ENCODE results near the gene GDPD5. TPM values are rescaled to one million over a fixed set of nuclear protein-coding genes. Genes with fewer than 3 reads are reported as not detected.

The GDPD5 gene
- total RNA-seq, 1 experiment from 2014 or later = 7.8 TPM

DNA sequence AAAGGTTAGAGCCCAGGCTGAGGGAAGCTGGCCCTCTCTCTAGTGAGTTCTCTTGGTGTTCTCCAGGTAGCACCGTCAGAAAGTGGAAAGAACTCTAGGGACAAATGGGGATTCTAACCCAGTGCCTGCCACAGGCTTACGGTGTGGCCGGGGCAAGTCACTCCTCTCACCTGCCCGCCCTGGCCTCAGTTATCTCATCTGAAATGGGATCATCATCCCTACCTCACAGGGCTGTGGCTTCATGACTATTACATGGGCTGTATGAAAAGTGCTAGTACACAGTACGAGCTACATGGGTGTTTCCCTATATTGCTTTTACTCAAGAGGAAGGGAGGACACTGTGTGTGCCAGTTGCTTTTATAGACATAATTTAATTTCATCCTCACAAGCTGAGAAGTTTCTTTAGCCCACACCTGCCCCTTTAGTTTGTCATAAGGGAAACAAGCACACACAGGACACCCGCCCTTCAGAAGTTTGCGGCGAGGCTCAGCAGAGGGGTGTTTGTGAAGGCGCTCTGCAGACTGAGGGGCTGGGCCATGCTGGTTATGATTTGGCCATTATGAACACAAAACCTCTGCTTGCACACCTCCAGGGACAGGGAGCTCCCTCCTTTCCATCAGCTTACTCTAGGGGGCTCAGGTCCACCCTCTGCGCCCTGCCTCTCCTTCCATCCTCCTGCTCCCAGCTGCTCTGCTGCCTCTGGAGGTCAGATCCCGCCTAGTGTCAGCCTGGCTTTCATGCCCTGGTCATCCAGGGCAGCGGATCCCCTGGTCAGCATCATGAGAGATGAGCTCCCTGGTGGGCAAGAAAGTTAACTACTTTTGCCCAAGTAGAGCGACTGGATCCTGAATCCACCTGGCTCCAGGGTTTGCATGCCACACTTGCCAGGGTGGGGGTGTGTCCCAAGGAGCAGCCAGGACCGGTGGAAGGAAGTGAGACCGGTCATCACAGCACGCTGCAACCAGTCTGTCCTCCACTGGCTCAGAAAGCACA, 93.9 kb downstream of the GDPD5 start:
- Histone ChIP-seq H2AK5ac (ENCODE audit: insufficient read length, low read length) (no peak overlapping the region), H3K18ac (ENCODE audit: insufficient read length, low read depth, low read length) (no peak overlapping the region), H4K8ac (replicated peaks; ENCODE audit: insufficient read length, low read depth, low read length) (no peak overlapping the region), H3K4ac (ENCODE audit: low read depth, low read length) (no peak overlapping the region), H2BK120ac (ENCODE audit: low read depth, low read length, poor library complexity, severe bottlenecking) (no peak overlapping the region), H3K79me2 (ENCODE audit: insufficient read depth, low read length) (no peaks in the 10 kb centered on the region), H3K27me3 (ENCODE audit: insufficient read depth, low read length) (peaks cover 41% of the 10 kb centered on the region), H3K9ac (ENCODE audit: extremely low read depth, insufficient read length, low read length) (no peak overlapping the region), H3K4me1 (ENCODE audit: insufficient read depth, low read length) (peaks cover 3% of the 10 kb centered on the region; the same call in 1 of the 2 replicates), H2AFZ (ENCODE audit: low read length) (no peak overlapping the region), H3T11ph (ENCODE audit: low read length) (no peak overlapping the region), H3K79me1 (ENCODE audit: insufficient read depth, low read depth, low read length, poor library complexity, severe bottlenecking) (no peaks in the 10 kb centered on the region), H3K23me2 (ENCODE audit: insufficient read length, low read depth, low read length, poor library complexity, severe bottlenecking) (peaks cover 6% of the 10 kb centered on the region), H3K56ac (ENCODE audit: insufficient read length, low read depth, low read length) (no peak overlapping the region), H3K4me2 (ENCODE audit: insufficient read depth, insufficient read length, low read length) (peak overlapping the region; percentile 25), H3K9me3 (ENCODE audit: control insufficient read depth, low read depth, low read length) (peaks cover 10% of the 10 kb centered on the region), H2BK5ac (ENCODE audit: insufficient read length, low read length) (no peak overlapping the region), H3K14ac (ENCODE audit: insufficient read depth, low read length) (no peak overlapping the region), H2BK20ac (ENCODE audit: low read depth, low read length, poor library complexity, severe bottlenecking) (no peak overlapping the region), H4K20me1 (ENCODE audit: control insufficient read depth, insufficient read depth, insufficient read length) (no peaks in the 10 kb centered on the region), H2BK12ac (ENCODE audit: insufficient read length, low read depth, low read length) (no peak overlapping the region), H4K5ac (ENCODE audit: insufficient read length, low read depth, low read length) (no peak overlapping the region), H3K23ac (ENCODE audit: insufficient read length, low read depth, low read length) (no peak overlapping the region), H4K91ac (ENCODE audit: insufficient read length, low read depth, low read length) (no peak overlapping the region), H2BK15ac (ENCODE audit: low read depth, low read length) (no peak overlapping the region), H3K27ac (ENCODE audit: insufficient read length, low read depth, low read length) (no peak overlapping the region)
- H3K4me1 Mint-ChIP-seq = peaks cover 29% of the 10 kb centered on the region in 2 experiments
- H3K36me3 Mint-ChIP-seq (ENCODE audit: insufficient read depth in 1 of 3, low read depth in 3 of 3) = peaks cover 3 to 11% (median 8%) of the 10 kb centered on the region in 3 experiments; a peak in 6 of 7 replicates
- H3K9me3 Mint-ChIP-seq = peaks cover 16 to 24% of the 10 kb centered on the region in 2 experiments
- peak; percentile 61 for DNase-seq
- peak; percentile 28; the same call in 1 of the 3 replicates for TF ChIP-seq CTCF (conservative IDR thresholded peaks at IDR 0.05)
- WGBS (ENCODE audit: extremely low coverage, insufficient read length, low lambda C conversion rate) = no CpG with 5 or more reads among the region's 16 CpGs
- no peak overlapping the region; a peak in 1 of 7 replicates for H3K27ac Mint-ChIP-seq
- H3K4me3 Mint-ChIP-seq = peak overlapping the region in 1 of 2 experiments; percentile 82; a peak in 3 of 5 replicates
- peaks cover 62% of the 10 kb centered on the region for H3K27me3 Mint-ChIP-seq (ENCODE audit: low read depth)
